Endothelial cell of hepatic sinusoid (primary cell): ENCODE measurements around the gene FKBP7.

Source experiments
- in situ Hi-C: cut with HindIII; loops from 2 replicates; pipeline ENCODE4 v1.10.0; 2017; ENCODE audit warnings: low sequenced_read_pairs

Gene FKBP7

GRCh38 chr2:178450774-178451525, 27.4 kb downstream of the FKBP7 start, which contains the start of the genes PJVK and PRKRA:
Gene PJVK, plus strand, starts transcription at chr2:178451378. Its CDS starts 2,032 bp downstream, at chr2:178453410.
Gene PRKRA, minus strand, starts transcription at chr2:178451175. Its CDS starts 145 bp downstream, at chr2:178451030.
- in situ Hi-C loops = loop anchor here (5.0 kb wide), 1 partner anchor 46 kb away; no protein-coding TSS in a partner anchor

DNA sequence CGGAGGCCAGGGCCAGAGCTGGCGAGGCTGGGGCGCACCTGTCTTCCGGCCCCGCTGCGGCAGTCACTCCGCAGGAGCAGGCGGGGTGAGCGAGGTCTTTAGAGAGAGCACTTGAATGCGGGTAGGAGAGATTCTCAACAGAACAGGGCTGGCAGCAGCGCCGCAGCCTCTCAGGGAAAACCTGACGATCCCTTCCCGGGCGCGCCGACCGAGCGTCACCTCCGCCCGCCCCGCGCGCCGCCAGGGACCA, 28.0 kb downstream of the FKBP7 start:
- in situ Hi-C loops = loop anchor here (5.0 kb wide), 1 partner anchor 47 kb away; no protein-coding TSS in a partner anchor

DNA sequence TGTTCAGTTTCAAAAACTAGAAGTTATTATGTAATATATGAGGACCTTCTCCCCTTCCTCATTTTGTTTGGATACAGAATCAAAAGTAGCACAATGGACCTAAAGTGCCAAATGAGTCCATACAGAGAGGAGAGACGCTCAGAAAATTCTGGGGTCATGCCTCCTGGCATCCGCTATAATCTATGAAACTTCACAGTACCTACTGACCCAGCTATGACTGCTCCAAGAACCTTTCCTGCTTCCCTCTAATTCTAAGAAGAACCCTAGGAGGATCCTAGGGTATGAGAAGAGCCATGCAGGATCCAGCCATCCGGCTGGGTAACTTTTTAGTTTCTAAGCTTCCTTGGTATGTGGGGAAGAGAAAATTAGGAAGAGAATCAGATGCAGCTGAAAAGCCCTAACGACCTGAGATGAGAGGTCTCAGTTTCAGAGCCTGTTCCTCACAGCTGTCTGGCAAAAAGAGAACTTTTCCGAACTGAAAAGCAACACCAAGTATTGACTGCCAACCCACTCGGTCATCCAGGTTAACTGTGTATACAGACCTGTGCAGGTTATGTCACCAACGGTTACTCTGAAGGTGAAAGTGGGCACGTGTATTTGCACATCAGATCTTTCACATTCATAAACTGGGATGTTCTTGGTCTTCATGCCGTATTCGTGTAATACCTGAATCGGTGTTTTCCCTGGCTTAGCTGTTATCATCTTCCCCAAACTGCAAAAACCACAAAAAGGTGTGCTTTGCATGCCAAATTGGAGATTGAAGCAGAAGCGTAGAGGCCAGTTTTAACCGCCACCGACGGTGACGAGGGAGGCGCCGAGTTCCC, 28.5 kb downstream of the FKBP7 start:
- in situ Hi-C loops = loop anchor here (5.0 kb wide), 1 partner anchor 47 kb away; no protein-coding TSS in a partner anchor

DNA sequence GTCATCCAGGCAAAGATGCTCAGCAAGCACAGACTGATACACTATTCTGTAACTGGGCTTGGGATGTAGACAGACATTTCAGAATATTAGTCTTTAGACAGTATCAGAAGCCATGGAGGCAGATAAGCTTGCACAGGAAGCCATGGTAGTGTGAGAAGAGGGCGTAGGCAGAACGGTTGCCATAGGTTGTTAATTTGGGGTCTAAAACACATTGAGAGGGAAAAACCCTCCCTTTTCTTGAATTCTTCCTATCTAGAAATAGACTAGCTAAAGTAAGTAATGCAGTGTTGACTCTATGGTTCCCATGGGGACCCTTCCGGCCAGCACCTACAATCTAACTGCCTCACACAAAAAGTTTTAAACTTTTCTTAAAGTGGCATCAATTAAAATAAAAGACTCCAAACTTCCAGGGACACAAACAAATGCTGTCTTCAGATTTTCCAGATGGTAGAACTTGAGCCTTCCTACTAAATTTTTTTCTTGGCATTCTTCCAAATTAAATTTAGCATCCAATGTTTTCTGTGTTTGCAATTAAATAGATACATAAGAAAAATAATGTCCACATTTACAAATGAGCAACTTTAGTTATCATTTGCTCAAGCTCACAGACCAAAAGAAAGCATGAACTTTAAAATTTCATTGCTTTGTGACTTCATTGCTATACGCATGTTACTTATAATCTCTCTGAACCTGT, 29.3 kb downstream of the FKBP7 start:
- in situ Hi-C loops = no loop called here

DNA sequence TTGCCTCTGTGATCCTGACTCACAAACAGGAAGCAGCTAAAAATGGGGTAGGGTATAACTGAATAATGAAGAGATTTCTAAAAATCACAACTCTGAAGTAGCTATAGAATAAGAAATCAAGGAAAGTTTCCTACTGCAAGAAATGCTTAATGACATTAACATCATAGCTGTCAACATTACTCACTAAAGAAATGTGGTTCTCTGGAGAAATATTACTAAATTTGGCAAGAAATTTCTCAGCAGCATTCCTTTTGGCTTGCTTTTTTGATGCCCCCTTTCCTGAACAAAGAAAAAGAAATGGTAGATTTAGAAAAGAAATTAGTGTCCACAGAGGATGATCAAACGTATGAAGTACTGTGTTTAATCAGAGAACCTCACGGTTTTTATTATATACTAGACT, 37.0 kb downstream of the FKBP7 start:
- in situ Hi-C loops = no loop called here

DNA sequence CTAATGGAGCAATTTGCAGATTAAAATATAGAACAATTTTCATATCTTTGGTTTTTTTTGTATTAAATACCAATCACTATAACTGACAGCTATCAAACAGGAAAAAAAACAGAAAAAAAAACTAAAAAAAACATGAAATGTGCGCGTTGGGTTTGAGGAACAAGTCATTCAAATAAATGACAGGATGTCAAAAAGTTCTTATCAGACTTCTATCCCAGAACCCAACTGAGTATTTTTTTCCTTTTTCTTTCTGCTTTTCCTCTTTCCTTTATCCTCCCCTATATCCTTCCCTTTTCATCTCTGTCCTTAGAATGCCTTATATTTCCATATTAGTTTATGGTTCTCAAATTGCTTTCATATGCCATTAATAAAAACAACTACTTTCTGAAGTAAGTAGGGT, 41.7 kb downstream of the FKBP7 start:
- in situ Hi-C loops = no loop called here

DNA sequence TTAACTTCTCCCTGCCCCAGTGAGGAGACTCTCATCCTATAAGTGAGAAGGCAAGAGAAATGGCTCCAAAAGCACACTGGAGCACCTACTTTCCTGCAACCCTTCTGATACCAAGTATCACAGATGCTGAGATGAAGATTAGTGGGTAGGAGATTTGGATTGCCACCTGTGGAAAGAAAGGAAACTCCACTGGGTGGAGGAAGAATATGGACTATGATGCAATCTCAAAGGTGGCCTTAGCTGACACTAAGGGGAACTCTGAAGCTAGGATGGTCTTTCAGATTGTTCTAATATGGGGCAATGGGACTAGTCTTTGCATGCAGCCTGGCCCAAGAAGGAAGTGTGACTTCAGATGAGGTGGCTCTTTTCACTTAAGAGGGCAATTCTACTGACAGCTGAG, 49.1 kb downstream of the FKBP7 start:
- in situ Hi-C loops = no loop called here

- in situ Hi-C loops = no loop called here
These were observed 50.0 kb downstream of the FKBP7 start for GRCh38 chr2:178428396-178428806.

DNA sequence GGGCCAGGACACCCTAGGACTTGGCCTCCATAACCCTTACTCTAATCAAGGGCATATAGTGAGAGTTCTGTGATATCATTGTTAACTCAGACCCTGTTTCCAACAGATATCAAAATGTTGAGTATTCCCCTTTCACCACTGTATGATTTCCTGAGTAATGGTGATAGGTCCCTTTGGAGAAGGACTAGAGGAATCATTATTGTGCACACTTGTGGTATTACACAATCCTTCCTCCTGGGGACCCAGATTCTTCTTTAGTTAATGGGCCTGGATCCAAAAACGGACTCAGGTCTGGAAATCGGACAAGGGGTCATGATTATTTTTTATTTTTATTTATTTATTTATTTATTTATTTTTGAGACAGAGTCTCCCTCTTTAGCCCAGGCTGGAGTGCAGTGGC, 50.9 kb downstream of the FKBP7 start:
- in situ Hi-C loops = no loop called here

- in situ Hi-C loops = no loop called here
These were observed 52.0 kb downstream of the FKBP7 start for GRCh38 chr2:178426388-178426787.

GRCh38 chr2:178425255-178425827, 53.1 kb downstream of the FKBP7 start:
- in situ Hi-C loops = no loop called here

DNA sequence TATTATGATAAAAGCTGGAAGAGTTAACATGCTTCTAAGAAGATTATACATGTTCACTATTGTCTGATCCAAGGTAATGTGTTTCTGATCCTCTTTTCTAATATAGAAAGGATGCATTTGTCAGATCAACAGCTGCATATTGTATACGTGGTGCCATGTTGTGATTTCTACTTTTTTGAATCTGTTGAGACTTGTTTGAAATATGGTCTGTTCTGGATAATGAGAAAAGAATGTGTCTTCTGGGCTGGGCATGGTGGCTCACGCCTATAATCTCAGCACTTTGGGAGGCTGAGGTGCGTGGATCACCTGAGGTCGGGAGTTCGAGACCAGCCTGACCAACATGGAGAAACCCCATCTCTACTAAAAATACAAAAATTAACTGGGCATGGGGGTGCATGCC, 54.7 kb downstream of the FKBP7 start:
- in situ Hi-C loops = loop anchor here (25.0 kb wide), 1 partner anchor 286 kb away; no protein-coding TSS in a partner anchor

DNA sequence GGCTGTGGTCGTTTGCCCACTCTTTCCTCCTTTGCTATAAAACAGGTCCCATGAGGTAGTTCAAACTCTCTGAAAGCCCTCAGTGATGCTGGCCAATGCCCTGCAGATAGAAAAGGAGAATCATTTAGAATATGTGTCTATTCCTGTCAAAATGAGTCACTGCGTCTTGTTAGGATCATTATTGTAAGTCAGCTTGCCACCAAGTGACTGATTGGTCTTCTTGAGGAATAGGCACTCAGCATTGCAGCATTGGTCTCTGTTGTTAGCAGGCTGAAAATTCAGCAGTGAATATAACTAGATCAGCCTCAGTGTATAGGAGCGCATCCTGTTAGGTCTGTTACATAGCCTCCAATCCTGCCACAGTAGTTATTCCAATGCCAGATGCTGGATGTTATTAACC, 56.3 kb downstream of the FKBP7 start:
- in situ Hi-C loops = loop anchor here (25.0 kb wide), 1 partner anchor 285 kb away; no protein-coding TSS in a partner anchor

- in situ Hi-C loops = loop anchor here (25.0 kb wide), 1 partner anchor 283 kb away; no protein-coding TSS in a partner anchor
These were observed 57.9 kb downstream of the FKBP7 start for GRCh38 chr2:178420463-178420999.

- in situ Hi-C loops = loop anchor here (25.0 kb wide), 1 partner anchor 282 kb away; no protein-coding TSS in a partner anchor
These were observed 59.3 kb downstream of the FKBP7 start for GRCh38 chr2:178419123-178419522.

DNA sequence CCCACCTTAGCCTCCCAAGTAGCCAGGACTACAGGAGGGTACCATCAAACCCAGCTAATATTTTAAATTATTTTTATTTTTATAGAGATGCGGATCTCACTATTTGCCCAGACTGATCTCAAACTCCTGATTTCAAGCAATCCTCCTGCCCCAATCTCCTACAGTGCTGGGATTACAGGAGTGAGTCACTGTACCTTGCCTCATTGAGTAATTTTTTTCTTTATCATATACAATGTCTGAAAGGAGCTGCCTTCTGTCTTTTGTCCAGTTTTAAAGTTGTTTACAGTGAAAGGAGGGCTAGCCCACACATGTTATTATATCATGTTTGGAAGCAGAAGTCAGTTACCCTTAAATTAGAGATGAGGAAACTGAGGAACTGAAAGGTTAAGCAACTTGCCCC, 60.0 kb downstream of the FKBP7 start:
- in situ Hi-C loops = loop anchor here (25.0 kb wide), 1 partner anchor 281 kb away; no protein-coding TSS in a partner anchor

DNA sequence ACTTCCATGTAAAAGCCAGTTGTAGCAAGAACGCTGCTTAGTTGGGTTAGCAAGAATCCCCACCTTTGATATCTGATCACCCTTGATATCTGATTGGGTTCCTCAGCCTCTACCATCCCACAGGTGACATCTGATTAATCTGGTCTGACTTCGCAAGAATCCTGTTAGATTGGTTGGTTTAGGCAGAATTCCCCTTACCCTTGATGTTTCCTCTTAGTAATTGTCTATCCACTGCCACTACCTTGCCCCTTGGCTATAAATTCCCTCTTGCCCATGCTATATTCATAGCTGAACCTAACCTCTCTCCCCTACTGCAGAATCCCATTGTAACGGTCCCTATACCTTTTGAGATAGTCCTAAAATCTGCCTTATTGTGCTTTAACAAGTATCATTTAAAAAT, 60.5 kb downstream of the FKBP7 start:
- in situ Hi-C loops = loop anchor here (25.0 kb wide), 1 partner anchor 281 kb away; no protein-coding TSS in a partner anchor

- in situ Hi-C loops = loop anchor here (25.0 kb wide), 1 partner anchor 279 kb away; no protein-coding TSS in a partner anchor
These were observed 62.4 kb downstream of the FKBP7 start for GRCh38 chr2:178415979-178416378.

GRCh38 chr2:178414266-178415247, 63.8 kb downstream of the FKBP7 start:
- in situ Hi-C loops = loop anchor here (25.0 kb wide), 1 partner anchor 277 kb away; no protein-coding TSS in a partner anchor
